Naive B cell (primary cell): Measurements from ENCODE around the gene ZNF500. TPM values are rescaled to one million over a fixed set of nuclear protein-coding genes. Genes with fewer than 3 reads are reported as not detected.

ENCODE experiments used
- ATAC-seq, 2 donors: fragments of 150-1000 bp; cut with Tn5 transposase; 2 replicates each; pipeline ENCODE4 v1.10.0; 2021; ENCODE audit warnings: low read depth in 2 of 2, mild to moderate bottlenecking in 2 of 2, moderate library complexity in 2 of 2
- DNase-seq: peaks from one replicate; pipeline ENCODE4 v3.0.0; 2022
- H3K27ac Mint-ChIP-seq, 6 donors: one replicate each; pipeline ENCODE4 v1.8.0; 2020 to 2022; ENCODE audit warnings: mild to moderate bottlenecking in 6 of 6, mixed read lengths in 6 of 6, moderate library complexity in 5 of 6, inconsistent platforms in 2 of 6
- H3K27me3 Mint-ChIP-seq, 3 donors: one replicate each; pipeline ENCODE4 v1.8.0; 2021 to 2022; ENCODE audit warnings: mixed read lengths in 3 of 3, mild to moderate bottlenecking in 1 of 3
- H3K36me3 Mint-ChIP-seq, 2 donors: one replicate each; pipeline ENCODE4 v1.8.0; 2020 to 2022; ENCODE audit warnings: mixed read lengths in 2 of 2, inconsistent platforms in 1 of 2, mild to moderate bottlenecking in 1 of 2
- H3K4me1 Mint-ChIP-seq, 3 donors: one replicate each; pipeline ENCODE4 v1.8.0; 2020 to 2022; ENCODE audit warnings: mixed read lengths in 3 of 3, inconsistent platforms in 1 of 3, mild to moderate bottlenecking in 1 of 3, moderate library complexity in 1 of 3
- H3K4me3 Mint-ChIP-seq, 8 donors: one replicate each; pipeline ENCODE4 v1.8.0; 2020 to 2022; ENCODE audit warnings: mild to moderate bottlenecking in 8 of 8, mixed read lengths in 8 of 8, moderate library complexity in 8 of 8, inconsistent platforms in 2 of 8
- H3K9me3 Mint-ChIP-seq, 7 donors: one replicate each; pipeline ENCODE4 v1.8.0; 2020 to 2022; ENCODE audit warnings: mixed read lengths in 7 of 7, mild to moderate bottlenecking in 5 of 7, inconsistent platforms in 2 of 7, moderate library complexity in 1 of 7
- polyA plus RNA-seq, 6 donors: library from polyadenylated mRNA; unstranded; fragments of 300-500 nt; fragmentation: Illumina TruSeq; gene quantifications; one replicate each; pipeline ENCODE4 v1.2.3, GENCODE V29; 2021; ENCODE audit warnings: low read depth in 6 of 6

The ZNF500 gene
- polyA plus RNA-seq, 6 donors from 2014 or later = 6.7 to 19.9 (median 14.1) TPM; not detected in 1

- no peaks in the 10 kb centered on the region for H3K9me3 Mint-ChIP-seq
- H3K4me1 Mint-ChIP-seq = peaks cover 0 to 3% (median 0%) of the 10 kb centered on the region in 3 donors
- H3K4me3 Mint-ChIP-seq = no peak overlapping the region
- H3K27me3 Mint-ChIP-seq = no peaks in the 10 kb centered on the region
- ATAC-seq = no peak
- peaks cover 5 to 12% of the 10 kb centered on the region in 2 donors for H3K36me3 Mint-ChIP-seq
- no peak overlapping the region for H3K27ac Mint-ChIP-seq
- DNase-seq = no peak
These were observed 12.1 kb downstream of the ZNF500 start for GRCh38 chr16:4754865-4755264.

- Mint-ChIP-seq H3K27me3 (no peaks in the 10 kb centered on the region), H3K9me3 (no peaks in the 10 kb centered on the region)
These were observed 13.7 kb downstream of the ZNF500 start for GRCh38 chr16:4753227-4753626.

GRCh38 chr16:4752351-4753100, 14.4 kb downstream of the ZNF500 start:
- Mint-ChIP-seq H3K9me3 (no peaks in the 10 kb centered on the region), H3K36me3 (peaks cover 5 to 8% of the 10 kb centered on the region in 2 donors), H3K27me3 (no peaks in the 10 kb centered on the region), H3K4me3 (no peak overlapping the region), H3K4me1 (peaks cover 8 to 13% (median 12%) of the 10 kb centered on the region in 3 donors), H3K27ac (no peak overlapping the region)
- ATAC-seq (no peak), DNase-seq (no peak)

More at GRCh38 chr16:4753227-4753626, 13.7 kb downstream of the ZNF500 start:
- DNase-seq = no peak
- no peak for ATAC-seq
- peaks cover 3 to 6% (median 5%) of the 10 kb centered on the region in 3 donors for H3K4me1 Mint-ChIP-seq
- no peak overlapping the region for H3K27ac Mint-ChIP-seq
- H3K36me3 Mint-ChIP-seq = peaks cover 5 to 8% of the 10 kb centered on the region in 2 donors
- no peak overlapping the region for H3K4me3 Mint-ChIP-seq

- H3K27ac Mint-ChIP-seq = no peak overlapping the region
- no peaks in the 10 kb centered on the region for H3K9me3 Mint-ChIP-seq
- no peak for DNase-seq
- peaks cover 13 to 21% (median 21%) of the 10 kb centered on the region in 3 donors for H3K4me1 Mint-ChIP-seq
- ATAC-seq = no peak
- no peaks in the 10 kb centered on the region for H3K27me3 Mint-ChIP-seq
- no peak overlapping the region for H3K4me3 Mint-ChIP-seq
- peaks cover 4 to 7% of the 10 kb centered on the region in 2 donors for H3K36me3 Mint-ChIP-seq
These were observed 16.1 kb downstream of the ZNF500 start for GRCh38 chr16:4750896-4751295.

GRCh38 chr16:4749700-4750257, 17.2 kb downstream of the ZNF500 start:
- DNase-seq = no peak
- H3K9me3 Mint-ChIP-seq = no peaks in the 10 kb centered on the region
- no peak overlapping the region for H3K27ac Mint-ChIP-seq
- no peak for ATAC-seq
- H3K4me3 Mint-ChIP-seq = no peak overlapping the region
- H3K36me3 Mint-ChIP-seq = no peaks in the 10 kb centered on the region
- H3K27me3 Mint-ChIP-seq = no peaks in the 10 kb centered on the region
- peaks cover 13 to 22% (median 21%) of the 10 kb centered on the region in 3 donors for H3K4me1 Mint-ChIP-seq

- DNase-seq = no peak
- no peaks in the 10 kb centered on the region for H3K9me3 Mint-ChIP-seq
- peaks cover 13 to 22% (median 21%) of the 10 kb centered on the region in 3 donors for H3K4me1 Mint-ChIP-seq
- peak overlapping the region in 1 of 8 donors; percentile 63 for H3K4me3 Mint-ChIP-seq
- no peaks in the 10 kb centered on the region for H3K36me3 Mint-ChIP-seq
- no peak for ATAC-seq
- no peaks in the 10 kb centered on the region for H3K27me3 Mint-ChIP-seq
- peak overlapping the region in 2 of 6 donors; percentile 16 to 70 for H3K27ac Mint-ChIP-seq
These were observed 18.1 kb downstream of the ZNF500 start for GRCh38 chr16:4748682-4749411.

GRCh38 chr16:4747906-4748681, 18.9 kb downstream of the ZNF500 start:
- H3K4me3 Mint-ChIP-seq = peak overlapping the region in 5 of 8 donors; percentile 40 to 78 (median 66)
- peak overlapping the region in 5 of 6 donors; percentile 49 to 97 (median 67) for H3K27ac Mint-ChIP-seq
- peaks cover 19 to 27% (median 26%) of the 10 kb centered on the region in 3 donors for H3K4me1 Mint-ChIP-seq
- no peaks in the 10 kb centered on the region for H3K27me3 Mint-ChIP-seq
- DNase-seq (no peak), ATAC-seq (peak in 1 of 2 donors; percentile 48)
- no peaks in the 10 kb centered on the region for H3K36me3 Mint-ChIP-seq
- H3K9me3 Mint-ChIP-seq = no peaks in the 10 kb centered on the region

- Mint-ChIP-seq H3K27ac (peak overlapping the region in 2 of 6 donors; percentile 16 to 33), H3K36me3 (no peaks in the 10 kb centered on the region), H3K9me3 (no peaks in the 10 kb centered on the region), H3K4me3 (peak overlapping the region in 1 of 8 donors; percentile 66), H3K27me3 (no peaks in the 10 kb centered on the region), H3K4me1 (peaks cover 21 to 31% (median 28%) of the 10 kb centered on the region in 3 donors)
- DNase-seq (no peak), ATAC-seq (peak in 1 of 2 donors; percentile 33)
These were observed 19.9 kb downstream of the ZNF500 start for GRCh38 chr16:4746991-4747574.

- DNase-seq (no peak), ATAC-seq (no peak)
- Mint-ChIP-seq H3K27ac (peak overlapping the region in 2 of 6 donors; percentile 4 to 32), H3K36me3 (no peaks in the 10 kb centered on the region), H3K4me1 (peaks cover 18 to 31% (median 28%) of the 10 kb centered on the region in 3 donors), H3K27me3 (no peaks in the 10 kb centered on the region), H3K4me3 (no peak overlapping the region), H3K9me3 (no peaks in the 10 kb centered on the region)
These were observed 20.7 kb downstream of the ZNF500 start for GRCh38 chr16:4746215-4746614.

- Mint-ChIP-seq H3K36me3 (no peaks in the 10 kb centered on the region), H3K27ac (no peak overlapping the region), H3K27me3 (no peaks in the 10 kb centered on the region), H3K4me3 (no peak overlapping the region), H3K4me1 (peaks cover 18 to 31% (median 28%) of the 10 kb centered on the region in 3 donors), H3K9me3 (no peaks in the 10 kb centered on the region)
- no peak for DNase-seq
- no peak for ATAC-seq
These were observed 21.7 kb downstream of the ZNF500 start for GRCh38 chr16:4745274-4745569.

GRCh38 chr16:4744555-4745273, 22.2 kb downstream of the ZNF500 start:
- DNase-seq = no peak
- Mint-ChIP-seq H3K27ac (no peak overlapping the region), H3K4me1 (peaks cover 18 to 31% (median 28%) of the 10 kb centered on the region in 3 donors), H3K27me3 (no peaks in the 10 kb centered on the region), H3K9me3 (no peaks in the 10 kb centered on the region), H3K4me3 (peak overlapping the region in 1 of 8 donors; percentile 2), H3K36me3 (no peaks in the 10 kb centered on the region)
- no peak for ATAC-seq

GRCh38 chr16:4743226-4743878, 23.6 kb downstream of the ZNF500 start:
- ATAC-seq = no peak
- DNase-seq = no peak
- Mint-ChIP-seq H3K4me1 (peaks cover 18 to 28% (median 23%) of the 10 kb centered on the region in 3 donors), H3K27me3 (no peaks in the 10 kb centered on the region), H3K27ac (peak overlapping the region in 2 of 6 donors; percentile 22 to 38), H3K9me3 (no peaks in the 10 kb centered on the region), H3K4me3 (peak overlapping the region in 6 of 8 donors; percentile 2 to 89 (median 76)), H3K36me3 (no peaks in the 10 kb centered on the region)
